GM18508 (cell line): ENCODE results near the gene RASAL2.

Source experiments
- ATAC-seq: cut with Tn5 transposase; IDR thresholded peaks from one replicate; pipeline ENCODE4 v1.9.1; 2021; ENCODE audit warnings: moderate number of reproducible peaks; ENCODE audit not compliant: insufficient read depth, unreplicated experiment

Gene RASAL2

GRCh38 chr1:178412400-178412770, 318.5 kb downstream of the RASAL2 start:
- ATAC-seq, result peak; percentile 87

- no peak for ATAC-seq
These were observed 324.0 kb downstream of the RASAL2 start for GRCh38 chr1:178417858-178418257.

GRCh38 chr1:178418284-178418955, 324.5 kb downstream of the RASAL2 start:
- peak; percentile 71 for ATAC-seq

- ATAC-seq, result no peak
These were observed 340.5 kb downstream of the RASAL2 start for GRCh38 chr1:178434360-178434759.

- ATAC-seq, result no peak
These were observed 341.1 kb downstream of the RASAL2 start for GRCh38 chr1:178434899-178435435.

GRCh38 chr1:178436899-178437298, 343.0 kb downstream of the RASAL2 start:
- ATAC-seq, result no peak

- no peak for ATAC-seq
These were observed 344.5 kb downstream of the RASAL2 start for GRCh38 chr1:178438432-178438831.

GRCh38 chr1:178442925-178443324, 349.0 kb downstream of the RASAL2 start:
- no peak for ATAC-seq

GRCh38 chr1:178450871-178451270, 357.0 kb downstream of the RASAL2 start:
- ATAC-seq, result no peak

GRCh38 chr1:178451529-178451928, 357.6 kb downstream of the RASAL2 start:
- ATAC-seq, result no peak

GRCh38 chr1:178452013-178452412, 358.1 kb downstream of the RASAL2 start:
- ATAC-seq, result no peak

- ATAC-seq, result no peak
These were observed 362.6 kb downstream of the RASAL2 start for GRCh38 chr1:178456472-178456871.

- no peak for ATAC-seq
These were observed 363.7 kb downstream of the RASAL2 start for GRCh38 chr1:178457651-178458050.

GRCh38 chr1:178458203-178458602, 364.3 kb downstream of the RASAL2 start:
- ATAC-seq, result no peak

- ATAC-seq, result no peak
These were observed 367.2 kb downstream of the RASAL2 start for GRCh38 chr1:178461104-178461503.

- no peak for ATAC-seq
These were observed 367.8 kb downstream of the RASAL2 start for GRCh38 chr1:178461701-178462100.

- no peak for ATAC-seq
These were observed 370.2 kb downstream of the RASAL2 start for GRCh38 chr1:178464141-178464540.

- ATAC-seq, result no peak
These were observed 370.7 kb downstream of the RASAL2 start for GRCh38 chr1:178464566-178464965.

- ATAC-seq, result no peak
These were observed 371.1 kb downstream of the RASAL2 start for GRCh38 chr1:178465011-178465410.

GRCh38 chr1:178467837-178468236, 373.9 kb downstream of the RASAL2 start:
- no peak for ATAC-seq

- ATAC-seq, result no peak
These were observed 376.6 kb downstream of the RASAL2 start for GRCh38 chr1:178470411-178470960.

- no peak for ATAC-seq
These were observed 378.6 kb downstream of the RASAL2 start for GRCh38 chr1:178472531-178472930.
